Muscle layer of colon (tissue), 2 donors: ENCODE measurements around the gene USP34.
"Not testable (repeated sequence)": the region's sequence is repeated elsewhere in the genome, so short reads cannot be mapped to it uniquely, and the experiment has no call there.

Experiments used
- H3K27ac ChIP-seq: one replicate; pipeline ENCODE4 v1.7.0; 2013; ENCODE audit warnings: low read depth, mild to moderate bottlenecking, low read length, moderate library complexity
- H3K27me3 ChIP-seq, 2 donors: one replicate each; pipeline ENCODE4 v1.7.0; 2013; ENCODE audit warnings: low read length in 2 of 2, mild to moderate bottlenecking in 2 of 2; ENCODE audit not compliant: insufficient read depth in 2 of 2, control insufficient read depth in 1 of 2
- H3K36me3 ChIP-seq: one replicate; pipeline ENCODE4 v1.7.0; 2013; ENCODE audit warnings: mild to moderate bottlenecking, low read length; ENCODE audit not compliant: insufficient read depth
- H3K4me1 ChIP-seq: one replicate; pipeline ENCODE4 v1.7.0; 2013; ENCODE audit warnings: mild to moderate bottlenecking, low read length; ENCODE audit not compliant: insufficient read depth
- H3K4me3 ChIP-seq, 2 donors: one replicate each; pipeline ENCODE4 v1.7.0; 2013; ENCODE audit warnings: low read length in 2 of 2, low read depth in 1 of 2, mild to moderate bottlenecking in 1 of 2, moderate library complexity in 1 of 2
- H3K9ac ChIP-seq: one replicate; pipeline ENCODE4 v1.7.0; 2013; ENCODE audit warnings: low read length
- H3K9me3 ChIP-seq: one replicate; pipeline ENCODE4 v1.7.0; 2013; ENCODE audit warnings: mild to moderate bottlenecking, low read length
- donor health status: abdominal sarcoma.
- donor health status: Adenocarcinoma of cecum.

The USP34 gene

GRCh38 chr2:61157371-61158003 is 313.4 kb downstream of the USP34 start:
- H3K9ac ChIP-seq: no peak overlapping the region
- H3K36me3 ChIP-seq: peaks cover 10% of the 10 kb centered on the region
- no peak overlapping the region for H3K27ac ChIP-seq
- H3K27me3 ChIP-seq: no peaks in the 10 kb centered on the region
- H3K4me3 ChIP-seq: no peak overlapping the region
- H3K9me3 ChIP-seq: no peaks in the 10 kb centered on the region
- no peaks in the 10 kb centered on the region for H3K4me1 ChIP-seq

GRCh38 chr2:61151436-61151835 is 319.5 kb downstream of the USP34 start:
- Histone ChIP-seq H3K9ac (no peak overlapping the region), H3K4me3 (no peak overlapping the region), H3K36me3 (peaks cover 22% of the 10 kb centered on the region), H3K9me3 (no peaks in the 10 kb centered on the region), H3K27ac (no peak overlapping the region), H3K27me3 (no peaks in the 10 kb centered on the region), H3K4me1 (no peaks in the 10 kb centered on the region)

- H3K9me3 ChIP-seq: no peaks in the 10 kb centered on the region
- H3K4me3 ChIP-seq: no peak overlapping the region
- H3K4me1 ChIP-seq: peaks cover 7% of the 10 kb centered on the region
- H3K27ac ChIP-seq: no peak overlapping the region
- H3K27me3 ChIP-seq: no peaks in the 10 kb centered on the region
- peaks cover 22% of the 10 kb centered on the region for H3K36me3 ChIP-seq
- H3K9ac ChIP-seq: no peak overlapping the region
These were observed 321.8 kb downstream of the USP34 start for GRCh38 chr2:61149074-61149473.

- not testable (repeated sequence) for H3K27me3 ChIP-seq, H3K9me3 ChIP-seq, H3K4me3 ChIP-seq, H3K4me1 ChIP-seq, H3K9ac ChIP-seq, H3K27ac ChIP-seq
- H3K36me3 ChIP-seq: peaks cover 22% of the 10 kb centered on the region
These were observed 322.8 kb downstream of the USP34 start for GRCh38 chr2:61148091-61148490.

GRCh38 chr2:61145990-61146389 is 324.9 kb downstream of the USP34 start:
- Histone ChIP-seq H3K4me3 (peak overlapping the region in 1 of 2 donors; percentile 65), H3K27me3 (no peaks in the 10 kb centered on the region), H3K9ac (no peak overlapping the region), H3K36me3 (peaks cover 16% of the 10 kb centered on the region), H3K27ac (no peak overlapping the region), H3K9me3 (no peaks in the 10 kb centered on the region), H3K4me1 (peaks cover 7% of the 10 kb centered on the region)

GRCh38 chr2:61144697-61145268 is 326.1 kb downstream of the USP34 start:
- peaks cover 11% of the 10 kb centered on the region for H3K36me3 ChIP-seq
- peaks cover 7% of the 10 kb centered on the region for H3K4me1 ChIP-seq
- no peak overlapping the region for H3K9ac ChIP-seq
- H3K27me3 ChIP-seq: no peaks in the 10 kb centered on the region
- H3K4me3 ChIP-seq: peak overlapping the region; percentile 65
- no peaks in the 10 kb centered on the region for H3K9me3 ChIP-seq
- peak overlapping the region; percentile 70 for H3K27ac ChIP-seq

- Histone ChIP-seq H3K4me1 (peaks cover 7% of the 10 kb centered on the region), H3K27me3 (no peaks in the 10 kb centered on the region), H3K9ac (no peak overlapping the region), H3K4me3 (no peak overlapping the region), H3K27ac (no peak overlapping the region), H3K36me3 (no peaks in the 10 kb centered on the region), H3K9me3 (no peaks in the 10 kb centered on the region)
These were observed 329.7 kb downstream of the USP34 start for GRCh38 chr2:61141151-61141550.

GRCh38 chr2:61138859-61139258 is 332.0 kb downstream of the USP34 start:
- no peak overlapping the region for H3K4me3 ChIP-seq
- no peak overlapping the region for H3K27ac ChIP-seq
- H3K36me3 ChIP-seq: no peaks in the 10 kb centered on the region
- H3K9me3 ChIP-seq: no peaks in the 10 kb centered on the region
- H3K27me3 ChIP-seq: no peaks in the 10 kb centered on the region
- H3K9ac ChIP-seq: no peak overlapping the region
- H3K4me1 ChIP-seq: no peaks in the 10 kb centered on the region
